GM18526 (cell line): ENCODE results near the gene DCLK1.

Source experiments
- POLR2A ChIP-seq: IDR thresholded peaks from 3 replicates; pipeline ENCODE4 v1.6.1; 2011; ENCODE audit not compliant: insufficient read length; ENCODE audit errors: extremely low read depth

The DCLK1 gene

DNA sequence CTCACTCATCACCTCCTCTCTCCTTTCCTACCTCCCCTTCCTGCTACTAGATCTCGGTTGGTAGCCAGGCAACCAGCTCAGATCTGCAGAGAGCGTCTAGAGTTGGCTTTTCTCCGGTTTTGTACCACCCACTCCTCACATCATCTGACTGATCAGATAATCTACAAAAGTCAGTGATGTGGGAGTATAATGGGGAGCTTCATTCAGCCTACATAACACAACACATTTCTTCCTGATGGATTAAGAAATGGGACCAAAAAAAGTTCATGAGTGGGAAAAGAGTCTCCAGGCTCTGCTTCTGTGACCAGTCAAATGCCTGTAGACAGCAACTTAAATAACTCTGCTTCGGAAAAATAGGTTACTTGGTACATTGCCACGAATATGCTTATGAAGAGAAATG lies 279.8 kb downstream of the DCLK1 start:
- no peak for TF ChIP-seq POLR2A

DNA sequence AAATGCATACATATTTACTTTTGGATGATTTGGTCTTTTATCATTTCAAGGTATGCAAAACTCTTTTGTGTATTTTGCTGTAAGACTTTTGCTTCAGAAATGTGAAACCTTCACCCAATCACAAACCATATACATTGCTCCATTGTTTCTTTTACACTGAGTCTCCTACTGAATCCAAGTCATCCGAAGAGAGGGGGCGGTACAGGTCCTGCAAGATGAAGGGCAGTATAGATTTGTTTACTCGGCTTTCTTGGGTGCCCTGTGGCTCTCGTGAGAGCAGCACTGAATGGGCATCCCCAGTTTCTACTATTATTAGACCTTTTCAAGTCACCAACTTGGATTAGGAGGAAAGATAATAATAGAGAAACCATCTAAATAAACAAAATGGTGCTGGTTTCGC lies 280.6 kb downstream of the DCLK1 start:
- TF ChIP-seq POLR2A, result no peak

DNA sequence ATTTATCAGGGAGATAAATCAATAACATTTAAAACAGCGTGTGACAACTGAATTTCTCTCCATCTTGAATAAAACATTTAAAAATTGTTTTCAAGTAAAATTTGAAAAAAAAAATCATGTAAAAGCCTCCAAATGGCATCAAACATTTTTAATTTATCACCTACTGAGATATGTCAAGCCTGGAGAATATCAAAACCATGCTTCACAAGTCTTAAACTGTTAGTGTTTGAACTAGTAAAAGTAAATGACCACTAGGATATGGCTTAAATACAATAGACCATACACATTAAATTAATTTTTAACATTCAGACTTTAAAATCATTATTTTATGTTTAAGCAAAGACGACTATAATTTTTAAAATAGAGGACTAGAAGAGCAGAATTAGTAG lies 281.9 kb downstream of the DCLK1 start:
- TF ChIP-seq POLR2A, result no peak

DNA sequence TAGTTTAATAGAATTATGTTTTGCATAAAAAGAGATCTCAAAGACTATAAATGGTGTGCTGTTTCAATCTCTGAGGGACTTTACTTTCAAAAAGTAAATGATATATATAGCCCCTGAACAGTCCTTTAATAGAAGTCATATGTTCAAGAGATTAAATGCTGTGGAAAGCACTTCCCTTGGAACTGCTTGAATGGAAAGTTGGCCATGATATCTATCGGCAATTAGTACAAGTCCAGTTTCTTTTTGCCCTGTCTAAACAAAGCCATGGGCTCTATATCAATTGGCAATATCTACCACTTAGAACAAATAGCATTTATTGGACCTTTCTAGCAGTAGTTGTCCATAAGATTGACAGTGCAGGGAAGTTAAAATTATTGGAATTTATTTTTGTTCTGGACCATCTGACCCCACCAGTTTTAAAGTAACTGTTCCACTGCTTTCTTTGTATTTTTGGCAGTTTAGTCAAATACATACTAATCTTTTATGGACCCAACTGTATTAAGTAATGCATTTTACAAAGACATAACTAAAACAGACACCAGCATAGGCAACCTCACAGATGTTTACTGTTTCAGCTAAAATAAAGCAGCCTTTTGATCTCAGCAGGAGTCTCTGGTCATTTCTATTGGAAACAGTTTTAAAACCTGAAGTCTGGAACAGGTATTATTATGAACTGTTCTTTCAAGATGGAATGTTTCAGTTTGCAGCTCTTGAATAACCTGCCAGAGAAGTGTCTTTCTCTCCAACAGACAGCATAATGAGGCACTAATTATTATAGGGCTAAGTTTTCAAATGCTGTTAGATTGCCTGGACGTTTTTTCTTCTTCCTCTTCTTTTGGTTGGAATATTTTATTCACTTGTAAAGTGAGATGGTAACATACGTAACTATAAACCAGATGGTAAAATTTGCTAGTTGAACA lies 282.6 kb downstream of the DCLK1 start:
- no peak for TF ChIP-seq POLR2A

DNA sequence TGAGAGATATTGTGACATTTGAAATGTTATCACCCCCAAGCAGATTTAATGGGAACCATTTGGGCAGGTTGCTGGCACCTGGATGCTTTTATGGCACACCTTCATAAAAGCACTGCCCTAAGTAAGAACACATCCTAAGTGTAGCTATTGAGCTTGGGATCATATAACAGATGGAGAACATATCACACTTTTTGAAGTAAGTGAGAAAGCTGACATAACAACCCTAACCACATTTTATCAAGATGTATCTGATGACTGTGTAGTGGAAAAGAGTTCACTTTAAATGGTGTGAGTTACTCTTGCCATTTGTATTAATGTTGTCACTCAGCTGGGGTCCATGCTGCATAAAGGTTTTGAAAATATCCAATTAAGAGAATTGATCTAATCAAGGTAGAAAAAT lies 287.9 kb downstream of the DCLK1 start:
- no peak for TF ChIP-seq POLR2A

DNA sequence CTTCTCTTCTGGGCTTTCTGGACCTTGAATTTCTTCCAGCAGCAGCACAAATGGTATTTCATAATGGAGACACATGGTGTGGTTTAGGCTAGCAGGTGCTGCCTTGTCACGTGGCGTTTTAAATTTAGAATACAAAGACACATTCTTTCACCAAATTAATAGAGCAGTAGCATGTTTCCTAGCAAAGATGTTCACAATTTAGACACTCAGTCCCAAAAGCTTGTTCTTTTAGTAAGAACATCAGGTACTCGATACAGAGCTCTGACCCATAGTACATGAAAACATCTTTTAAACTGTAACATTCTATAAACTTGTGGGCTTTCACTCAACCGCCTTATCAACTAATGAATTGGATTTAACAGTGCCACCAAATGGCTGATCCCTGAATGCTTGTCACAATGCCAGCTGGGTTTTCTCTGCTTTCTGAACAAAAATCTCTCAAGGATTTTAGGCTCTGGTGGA lies 290.1 kb downstream of the DCLK1 start:
- no peak for TF ChIP-seq POLR2A

DNA sequence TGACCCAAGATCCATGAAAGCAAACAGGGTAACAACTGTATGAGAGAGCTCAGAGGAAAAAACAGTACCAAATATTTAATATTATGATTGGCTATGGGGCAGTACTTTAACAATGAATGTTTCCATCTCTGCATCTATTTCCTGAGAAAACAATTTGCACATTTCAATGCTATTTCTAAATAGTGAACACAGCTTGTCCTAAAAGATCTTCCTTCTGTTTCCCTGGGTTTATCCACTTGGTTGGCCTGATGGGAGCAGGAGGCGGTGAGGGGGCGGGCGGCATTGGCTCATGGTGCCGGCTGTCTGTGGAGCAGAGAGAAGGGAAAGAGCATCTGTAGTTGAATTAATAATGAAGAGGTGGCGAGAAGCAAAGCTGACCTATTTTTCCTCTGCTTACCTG lies 291.4 kb downstream of the DCLK1 start:
- TF ChIP-seq POLR2A, result no peak

DNA sequence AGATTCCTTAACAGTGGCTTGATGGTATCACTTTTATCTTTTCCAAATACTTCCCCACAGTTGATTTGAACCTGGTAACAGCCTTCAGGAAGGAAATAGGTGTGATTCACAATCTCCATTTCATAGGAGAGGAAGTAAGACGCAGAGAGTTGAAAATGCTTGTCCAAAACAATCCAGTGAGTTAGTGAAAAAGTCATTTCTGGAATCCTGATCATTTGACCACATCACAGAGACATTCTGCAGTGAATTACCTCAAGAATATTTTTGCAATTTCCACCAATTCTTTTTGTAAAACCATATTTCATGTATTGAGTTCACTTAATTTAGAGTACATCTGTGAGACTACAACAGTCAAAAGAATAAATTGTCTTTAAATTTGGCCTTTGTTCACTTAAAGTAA lies 292.8 kb downstream of the DCLK1 start:
- no peak for TF ChIP-seq POLR2A

DNA sequence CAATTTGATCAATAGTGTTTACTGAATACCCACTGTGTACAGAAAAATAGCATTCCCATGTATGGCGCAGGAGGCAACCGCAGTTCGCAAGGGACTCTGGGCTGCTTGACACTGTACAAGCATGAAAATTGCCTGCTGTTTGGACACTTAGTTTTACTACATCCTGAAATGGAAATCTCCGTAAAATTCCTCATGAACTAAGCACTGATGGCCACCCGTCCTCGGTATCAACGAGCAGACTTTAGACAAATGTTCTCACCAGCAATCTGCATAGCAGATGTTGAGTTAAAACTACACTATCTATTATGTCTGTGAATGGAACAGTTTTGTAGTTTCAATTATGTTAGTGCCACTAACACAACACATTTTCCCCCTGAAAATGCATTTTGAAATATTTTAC lies 294.7 kb downstream of the DCLK1 start:
- no peak for TF ChIP-seq POLR2A

DNA sequence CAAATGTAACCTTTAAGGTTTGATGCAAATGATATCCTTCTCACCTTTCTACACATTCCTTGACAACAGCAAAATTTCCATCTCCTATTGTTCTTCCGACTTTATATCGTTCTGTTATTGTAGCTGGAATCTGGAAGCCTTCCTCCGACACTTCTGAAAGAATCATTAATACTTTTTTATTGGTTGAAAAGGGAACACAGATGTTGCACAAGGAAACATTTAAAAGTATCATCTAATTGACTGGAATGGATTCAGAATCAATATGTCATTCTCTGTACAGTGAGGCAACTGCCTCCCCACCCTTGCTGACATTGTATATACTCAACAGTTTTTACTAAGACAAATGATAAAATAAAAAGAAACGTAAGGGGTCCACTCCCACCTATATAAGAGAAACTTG lies 295.2 kb downstream of the DCLK1 start:
- TF ChIP-seq POLR2A, result no peak

DNA sequence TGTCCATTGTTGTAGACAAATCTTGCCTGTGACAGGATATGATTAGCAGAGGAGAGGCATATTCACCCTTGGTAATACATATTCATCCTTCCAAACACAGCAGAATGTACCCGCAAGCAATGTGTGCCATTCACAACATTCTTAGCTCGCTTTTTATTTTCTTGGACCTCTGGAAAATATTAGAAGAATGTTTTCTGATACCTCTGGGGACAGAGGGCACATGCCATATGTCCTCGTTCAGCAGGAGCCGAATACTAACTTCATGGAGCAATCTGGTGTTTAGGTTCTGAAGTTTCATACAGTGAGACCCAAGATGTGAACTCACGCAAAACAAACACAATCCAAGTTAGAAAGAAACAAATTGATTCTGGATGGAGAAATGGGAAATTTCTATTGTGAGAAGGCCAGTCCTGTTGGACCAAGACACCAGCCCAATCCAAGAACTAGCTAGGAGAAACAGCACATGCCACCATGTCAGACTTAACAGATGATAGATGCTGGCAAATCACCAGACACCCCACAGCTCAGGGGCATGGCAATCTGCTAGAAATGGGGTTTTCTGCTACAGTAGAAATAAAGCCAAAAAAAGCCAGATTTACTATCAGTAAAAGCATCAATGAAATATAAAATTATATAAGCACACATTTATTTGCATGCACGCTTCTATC lies 297.4 kb downstream of the DCLK1 start:
- no peak for TF ChIP-seq POLR2A

DNA sequence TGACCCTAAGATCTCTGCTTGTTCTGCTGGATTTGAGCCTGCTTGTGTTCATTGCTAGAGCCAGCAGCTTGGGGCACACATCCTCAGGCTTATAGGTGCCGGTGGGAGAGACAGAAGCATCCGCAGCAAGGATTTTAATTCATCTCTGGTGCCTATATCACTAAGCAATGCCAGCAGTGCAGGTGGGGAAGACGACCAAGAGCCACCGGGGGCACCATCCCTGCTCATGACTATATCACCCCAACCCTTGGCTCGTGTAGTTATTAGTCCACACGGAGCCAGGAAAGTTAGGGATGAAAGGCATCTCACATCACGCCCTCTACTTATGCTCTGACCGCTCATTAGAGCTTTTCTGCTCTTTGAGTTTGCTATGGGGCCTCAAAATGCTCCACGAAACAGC lies 298.2 kb downstream of the DCLK1 start:
- TF ChIP-seq POLR2A, result no peak

DNA sequence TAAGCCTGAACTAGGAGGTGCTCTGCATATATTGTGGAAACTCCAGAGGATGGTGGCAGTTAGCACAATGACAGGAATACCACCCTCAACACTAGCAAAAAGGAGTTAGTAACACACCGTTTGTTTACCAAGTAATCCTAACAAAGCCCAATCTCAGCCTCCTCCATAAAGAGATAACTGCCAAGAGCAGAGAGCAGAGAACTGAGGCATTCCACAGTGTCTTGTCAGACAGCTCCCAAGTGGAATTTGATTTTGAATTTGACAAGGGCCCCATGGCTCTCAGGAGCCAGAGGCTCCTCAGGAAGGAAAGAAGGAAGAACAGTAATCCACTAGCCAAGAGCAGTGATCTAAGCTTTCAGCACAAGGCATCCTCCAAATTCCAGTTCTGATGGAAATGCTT lies 298.6 kb downstream of the DCLK1 start:
- TF ChIP-seq POLR2A, result no peak

DNA sequence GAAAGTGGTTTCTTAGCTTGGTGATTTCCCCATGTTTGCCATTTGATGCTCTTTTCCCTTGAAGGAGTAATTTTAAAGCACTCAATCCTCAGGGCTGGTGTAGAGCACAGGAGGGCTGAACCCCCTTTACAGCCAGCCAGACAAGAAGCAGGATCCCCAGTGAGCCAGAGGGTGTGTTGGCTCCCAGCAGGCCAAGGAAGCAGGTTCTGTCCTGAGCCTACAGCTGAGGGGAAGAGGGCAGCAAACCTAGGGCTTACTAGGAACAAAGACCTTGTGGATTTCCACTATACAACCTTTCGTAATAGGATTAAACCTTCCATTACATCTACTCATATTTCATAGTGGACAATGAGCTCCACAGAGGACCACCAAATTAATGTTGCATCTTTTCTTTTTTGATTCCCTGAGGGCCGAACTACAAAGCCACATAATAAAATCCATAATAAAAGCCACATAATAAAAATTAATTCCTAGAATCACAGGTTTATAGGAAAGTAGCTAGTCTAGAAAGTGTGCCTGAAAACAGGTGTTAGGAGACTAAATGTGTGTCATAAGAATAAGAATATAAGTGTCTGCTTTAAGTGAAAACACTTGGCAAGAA lies 300.2 kb downstream of the DCLK1 start:
- TF ChIP-seq POLR2A, result no peak

DNA sequence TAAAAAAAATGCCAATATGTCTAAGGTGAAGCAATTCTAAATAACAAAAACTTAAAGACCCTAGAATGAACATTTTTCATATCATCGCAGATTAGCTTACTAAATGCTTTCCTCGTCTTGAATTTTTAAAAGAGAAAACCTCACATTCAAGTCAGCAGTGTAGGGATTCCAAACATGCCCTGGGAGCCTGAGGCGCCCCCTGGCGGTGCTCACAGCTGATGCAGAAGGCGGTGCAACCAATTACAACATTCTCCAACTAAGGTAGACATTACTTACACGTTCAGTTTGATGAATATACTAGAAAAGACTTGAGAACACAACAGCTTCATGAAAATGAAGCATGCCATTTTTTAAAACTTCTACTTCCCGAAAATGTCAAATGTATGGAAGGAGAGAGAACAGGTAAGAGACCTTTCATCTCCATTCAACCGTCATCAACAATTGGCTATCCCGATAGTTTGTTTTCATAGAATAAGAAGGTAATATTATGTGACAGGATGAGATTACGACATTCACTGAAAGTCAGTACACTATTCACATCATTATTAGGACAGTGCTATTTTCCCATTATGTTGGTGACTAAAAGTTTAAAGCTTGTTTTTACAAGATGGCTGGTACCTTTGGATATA lies 304.4 kb downstream of the DCLK1 start:
- no peak for TF ChIP-seq POLR2A

DNA sequence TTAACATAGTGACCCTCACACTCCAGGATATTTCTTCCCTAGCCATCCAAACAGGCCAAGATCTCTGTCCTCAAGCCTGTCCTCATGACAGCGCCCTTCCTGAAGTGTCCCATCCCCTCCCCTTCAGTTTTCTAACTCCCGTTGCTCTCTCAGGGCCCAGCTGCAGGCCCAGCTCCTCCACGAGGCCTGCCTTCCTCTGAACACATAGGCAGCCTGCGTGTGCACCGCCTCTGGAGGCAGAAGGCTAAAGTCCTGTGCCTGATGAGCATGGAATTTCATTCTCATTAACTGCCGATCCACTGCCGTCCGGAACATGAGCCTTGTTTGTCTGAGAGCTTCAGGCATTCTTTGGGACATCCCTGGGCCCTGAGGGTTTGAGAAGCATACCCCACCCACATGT lies 306.4 kb downstream of the DCLK1 start:
- no peak for TF ChIP-seq POLR2A
